IMR-90 (cell line): Measurements from ENCODE around the gene ZNF74. TPM values are rescaled to one million over a fixed set of nuclear protein-coding genes. Genes with fewer than 3 reads are reported as not detected.

ENCODE experiments used
- ATAC-seq: fragments of 200-7000 bp; cut with Tn5 transposase; 2 replicates; pipeline ENCODE4 v1.9.1; 2020; ENCODE audit warnings: low read depth, mild to moderate bottlenecking, moderate library complexity
- BruUV-seq: library from RNA; stranded (reverse); fragments of 400-500 nt; replicated peaks from 2 replicates; lab custom pipeline; 2021; lab: Mats Ljungman, UMichigan
- CTCF ChIA-PET: fragments of 300-600 bp; formaldehyde crosslinking; extraction: SDS; loops from one replicate; lab custom pipeline; 2021; ENCODE audit warnings: antibody characterized with exemption; lab: Yijun Ruan, JAX
- POLR2A ChIA-PET: fragments of 300-600 bp; sonication (Branson Sonifier 250); formaldehyde crosslinking; loops from one replicate; lab custom pipeline; 2022; ENCODE audit warnings: antibody characterized with exemption; ENCODE audit not compliant: unreplicated experiment; lab: Charles Lee
- DNase-seq: peaks from one replicate; pipeline ENCODE4 v3.0.0; 2013
- H2AFZ ChIP-seq: replicated peaks from 2 replicates; pipeline ENCODE3; 2013; ENCODE audit warnings: low read length, mild to moderate bottlenecking; ENCODE audit not compliant: poor library complexity
- H2AK5ac ChIP-seq: 2 replicates; pipeline ENCODE4 v1.6.1; 2013; ENCODE audit warnings: low read depth, low read length, inconsistent platforms
- H2AK9ac ChIP-seq: replicated peaks from 2 replicates; pipeline ENCODE3; 2013; ENCODE audit warnings: mild to moderate bottlenecking, low read depth, low read length, moderate library complexity; ENCODE audit not compliant: poor library complexity
- H2BK120ac ChIP-seq: 2 replicates; pipeline ENCODE4 v1.6.1; 2013; ENCODE audit warnings: low read depth, low read length, inconsistent platforms
- H2BK15ac ChIP-seq: 3 replicates; pipeline ENCODE4 v1.6.1; 2013; ENCODE audit warnings: low read depth, low read length, inconsistent platforms
- H2BK20ac ChIP-seq: 2 replicates; pipeline ENCODE4 v1.6.1; 2013; ENCODE audit warnings: low read depth, mild to moderate bottlenecking, inconsistent platforms, low read length, moderate library complexity
- H2BK5ac ChIP-seq: 2 replicates; pipeline ENCODE4 v1.6.1; 2013; ENCODE audit warnings: mild to moderate bottlenecking, low read depth, low read length, inconsistent platforms; ENCODE audit not compliant: poor library complexity, severe bottlenecking
- H3K14ac ChIP-seq: replicated peaks from 2 replicates; pipeline ENCODE4 v1.6.1; 2013; ENCODE audit warnings: low read depth, low read length, inconsistent platforms
- H3K18ac ChIP-seq: 2 replicates; pipeline ENCODE4 v1.6.1; 2013; ENCODE audit warnings: low read depth, low read length, control low read depth
- H3K23ac ChIP-seq: 2 replicates; pipeline ENCODE4 v1.6.1; 2013; ENCODE audit warnings: low read depth, low read length, inconsistent platforms
- H3K27ac ChIP-seq: 2 replicates; pipeline ENCODE4 v1.5.1; 2013; ENCODE audit warnings: mild to moderate bottlenecking, control low read depth, low read length; ENCODE audit not compliant: insufficient read depth
- H3K27me3 ChIP-seq: 2 replicates; pipeline ENCODE4 v1.6.1; 2013; ENCODE audit warnings: low read length; ENCODE audit not compliant: control insufficient read depth, insufficient read depth
- H3K36me3 ChIP-seq: 2 replicates; pipeline ENCODE4 v1.6.1; 2013; ENCODE audit warnings: low read length, mixed read lengths; ENCODE audit not compliant: control insufficient read depth, insufficient read depth
- H3K4ac ChIP-seq: 2 replicates; pipeline ENCODE4 v1.6.1; 2013; ENCODE audit warnings: low read depth, low read length, inconsistent platforms
- H3K4me1 ChIP-seq: 2 replicates; pipeline ENCODE4 v1.6.1; 2013; ENCODE audit warnings: low read length, mixed read lengths; ENCODE audit not compliant: control insufficient read depth, insufficient read depth
- H3K4me2 ChIP-seq: 2 replicates; pipeline ENCODE4 v1.6.1; 2013; ENCODE audit warnings: low read depth, mild to moderate bottlenecking, control low read depth, low read length, moderate library complexity
- H3K4me3 ChIP-seq: 2 replicates; pipeline ENCODE4 v1.5.1; 2013; ENCODE audit warnings: low read depth, mild to moderate bottlenecking, control low read depth, low read length, moderate library complexity; ENCODE audit not compliant: insufficient read depth
- H3K56ac ChIP-seq: 2 replicates; pipeline ENCODE4 v1.6.1; 2013; ENCODE audit warnings: low read length, inconsistent platforms; ENCODE audit not compliant: insufficient read depth; ENCODE audit errors: extremely low read depth
- H3K79me1 ChIP-seq, 2 experiments: 2 replicates each; pipeline ENCODE4 v1.6.1; 2013; ENCODE audit warnings: low read length in 2 of 2, inconsistent platforms in 1 of 2, low read depth in 1 of 2
- H3K9ac ChIP-seq: 2 replicates; pipeline ENCODE4 v1.6.1; 2013; ENCODE audit warnings: low read depth, low read length, control low read depth
- H3K9me1 ChIP-seq: 2 replicates; pipeline ENCODE4 v1.6.1; 2013; ENCODE audit warnings: low read length, inconsistent platforms; ENCODE audit not compliant: insufficient read depth
- H3K9me3 ChIP-seq: 2 replicates; pipeline ENCODE4 v1.6.1; 2013; ENCODE audit warnings: low read length; ENCODE audit not compliant: control insufficient read depth, insufficient read depth
- H4K20me1 ChIP-seq: 2 replicates; pipeline ENCODE4 v1.6.1; 2013; ENCODE audit warnings: low read length, inconsistent platforms; ENCODE audit not compliant: insufficient read depth
- H4K5ac ChIP-seq: 2 replicates; pipeline ENCODE4 v1.6.1; 2013; ENCODE audit warnings: mild to moderate bottlenecking, low read depth, low read length, control low read depth
- H4K8ac ChIP-seq, 2 experiments: 2 replicates each; pipeline ENCODE4 v1.6.1; 2013; ENCODE audit warnings: low read depth in 2 of 2, low read length in 2 of 2, control low read depth in 1 of 2, inconsistent platforms in 1 of 2
- H4K91ac ChIP-seq: 2 replicates; pipeline ENCODE4 v1.6.1; 2013; ENCODE audit warnings: low read depth, low read length, inconsistent platforms; ENCODE audit not compliant: insufficient read depth
- BHLHE40 ChIP-seq: fragments of 150-350 bp; IDR thresholded peaks from 2 replicates; pipeline ENCODE4 v1.6.1; 2016; ENCODE audit warnings: mild to moderate bottlenecking, low read depth, low read length
- CEBPB ChIP-seq: IDR thresholded peaks from 2 replicates; pipeline ENCODE4 v1.6.1; 2012; ENCODE audit warnings: low read depth, low read length, improper control_type of control experiment
- CTCF ChIP-seq: conservative IDR thresholded peaks from 2 replicates; pipeline ENCODE4 v1.5.1; 2012; ENCODE audit warnings: mild to moderate bottlenecking, low read depth, low read length, improper control_type of control experiment
- MAFK ChIP-seq: IDR thresholded peaks from 2 replicates; pipeline ENCODE4 v1.6.1; 2012; ENCODE audit warnings: low read depth, low read length, improper control_type of control experiment
- MAZ ChIP-seq: IDR thresholded peaks from 2 replicates; pipeline ENCODE4 v1.6.1; 2012; ENCODE audit warnings: low read depth, mild to moderate bottlenecking, low read length, improper control_type of control experiment, moderate library complexity, borderline replicate concordance
- NFE2L2 ChIP-seq: fragments of 150-350 bp; IDR thresholded peaks from 2 replicates; pipeline ENCODE4 v1.6.1; 2016; ENCODE audit warnings: low read depth, mild to moderate bottlenecking, low read length
- RAD21 ChIP-seq: IDR thresholded peaks from 2 replicates; pipeline ENCODE4 v1.6.1; 2012; ENCODE audit warnings: low read length, improper control_type of control experiment
- RCOR1 ChIP-seq: IDR thresholded peaks from 2 replicates; pipeline ENCODE4 v1.6.1; 2012; ENCODE audit warnings: mild to moderate bottlenecking, low read length, improper control_type of control experiment; ENCODE audit not compliant: insufficient replicate concordance
- RFX5 ChIP-seq: IDR thresholded peaks from 2 replicates; pipeline ENCODE4 v1.8.0; 2012; ENCODE audit warnings: low read depth, mild to moderate bottlenecking, low read length, moderate library complexity
- SMC3 ChIP-seq: fragments of 150-350 bp; IDR thresholded peaks from 2 replicates; pipeline ENCODE4 v1.6.1; 2016; ENCODE audit warnings: low read depth, mild to moderate bottlenecking, antibody characterized with exemption, low read length, moderate library complexity
- WGBS, 2 experiments: methylation state at CpG; one replicate each; pipeline versions ENCODE4 v1.1.5 to v1.1.7; 2013; ENCODE audit warnings: missing lambda C conversion rate in 2 of 2; ENCODE audit not compliant: insufficient read length in 1 of 2; ENCODE audit errors: extremely low coverage in 2 of 2; 5-methylcytosine and 5-hydroxymethylcytosine counted together
- dilution Hi-C: fragments of 300-500 bp; cut with HindIII; formaldehyde crosslinking; loops from one replicate; pipeline ENCODE4 v1.14.3; 2018; ENCODE audit warnings: low sequenced_read_pairs; ENCODE audit not compliant: unreplicated experiment
- in situ Hi-C: fragments of 300-500 bp; cut with MboI; formaldehyde crosslinking; loops from 3 replicates; pipeline ENCODE4 v1.14.3; 2019; ENCODE audit warnings: low sequenced_read_pairs, inconsistent platforms, mixed read lengths
- intact Hi-C: fragments of 100-400 bp; cut with micrococcal nuclease; formaldehyde crosslinking; loops from 2 replicates; pipeline ENCODE4 v1.10.0; 2022
- polyA plus RNA-seq, 3 experiments: library from polyadenylated mRNA; depleted of rRNA; stranded (reverse); fragments of >200 nt; gene quantifications; 2 replicates each; pipeline ENCODE4 v1.2.3, GENCODE V29; 2012; ENCODE audit warnings: low replicate concordance in 1 of 3
- total RNA-seq: library from RNA; depleted of rRNA; stranded (reverse); fragments of >200 nt; gene quantifications from 2 replicates; pipeline ENCODE4 v1.2.3, GENCODE V29; 2012
- TF ChIP-seq, protein P1 (sequence below): fragments of 150-350 bp; IDR thresholded peaks from 2 replicates; pipeline ENCODE4 v1.6.1; 2017; ENCODE audit warnings: mild to moderate bottlenecking, antibody characterized with exemption, low read length, low read depth

ZNF74 gene
- total and polyA plus RNA-seq, 2 of the 4 experiments (the other 2 are of a cell fraction) = 7.5 to 8.4 TPM

GRCh38 chr22:20396639-20397038 is 2.7 kb downstream of the ZNF74 start (continued):
- TF ChIP-seq RAD21 (no peak), SMC3 (no peak), NFE2L2 (no peak), BHLHE40 (no peak)

DNA sequence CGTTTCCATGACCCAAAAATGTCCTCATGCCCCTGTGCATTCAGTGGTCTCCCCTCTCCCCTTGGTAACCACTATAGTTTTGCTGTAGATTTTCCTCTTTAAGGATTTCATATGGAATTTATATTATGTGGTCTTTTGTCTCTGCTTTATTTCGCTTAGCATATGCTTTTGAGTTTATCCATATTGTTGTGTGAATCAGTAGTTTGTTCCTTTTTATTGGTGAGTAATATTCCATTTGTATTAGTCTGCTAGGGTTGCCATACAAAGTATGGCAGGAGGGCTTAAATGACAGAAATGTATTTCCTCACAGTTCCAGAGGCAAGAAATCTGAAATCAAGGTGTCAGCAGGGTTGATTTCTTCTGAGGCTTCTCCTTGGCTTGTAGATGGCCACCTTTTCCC is 3.5 kb downstream of the ZNF74 start:
- Histone ChIP-seq H3K9ac (no peak overlapping the region), H3K4ac (no peak overlapping the region), H4K91ac (no peak overlapping the region), H2AK9ac (no peak overlapping the region), H4K5ac (no peak overlapping the region), H3K27me3 (no peaks in the 10 kb centered on the region), H3K9me1 (peaks cover 33% of the 10 kb centered on the region), H2BK5ac (no peak overlapping the region), H3K4me1 (peaks cover 14% of the 10 kb centered on the region), H2BK120ac (no peak overlapping the region), H3K23ac (no peak overlapping the region), H2BK20ac (no peak overlapping the region), H2AFZ (no peak overlapping the region), H4K20me1 (peaks cover 13% of the 10 kb centered on the region), H3K36me3 (peaks cover 15% of the 10 kb centered on the region; the same call in 1 of the 2 replicates), H3K9me3 (no peaks in the 10 kb centered on the region), H2BK15ac (no peak overlapping the region), H3K27ac (no peak overlapping the region), H3K4me3 (no peak overlapping the region), H4K8ac (no peak overlapping the region), H2AK5ac (no peak overlapping the region), H3K4me2 (no peak overlapping the region), H3K14ac (no peak overlapping the region), H3K56ac (no peak overlapping the region), H3K79me1 (peaks cover 31 to 54% of the 10 kb centered on the region in 2 experiments), H3K18ac (no peak overlapping the region)
- no CpG with 5 or more reads among the region's 2 CpGs for WGBS, 2 experiments
- dilution Hi-C loops (no loop called here), in situ Hi-C loops (loop anchor here (10.0 kb wide), 1 partner anchor 57 kb away; no protein-coding TSS in a partner anchor), intact Hi-C loops (no loop called here)
- DNase-seq = no peak
- ChIA-PET POLR2A (no interaction called here), CTCF (no interaction called here)
- no TSS peak for BruUV-seq
- TF ChIP-seq CEBPB = no peak
- TF ChIP-seq, protein P1, sequence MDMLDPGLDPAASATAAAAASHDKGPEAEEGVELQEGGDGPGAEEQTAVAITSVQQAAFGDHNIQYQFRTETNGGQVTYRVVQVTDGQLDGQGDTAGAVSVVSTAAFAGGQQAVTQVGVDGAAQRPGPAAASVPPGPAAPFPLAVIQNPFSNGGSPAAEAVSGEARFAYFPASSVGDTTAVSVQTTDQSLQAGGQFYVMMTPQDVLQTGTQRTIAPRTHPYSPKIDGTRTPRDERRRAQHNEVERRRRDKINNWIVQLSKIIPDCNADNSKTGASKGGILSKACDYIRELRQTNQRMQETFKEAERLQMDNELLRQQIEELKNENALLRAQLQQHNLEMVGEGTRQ = no peak
- no peak for TF ChIP-seq MAFK
- TF ChIP-seq CTCF = no peak
- no peak for TF ChIP-seq RAD21
- no peak for TF ChIP-seq SMC3
- TF ChIP-seq RFX5 = no peak
- no peak for TF ChIP-seq BHLHE40
- TF ChIP-seq MAZ = no peak
- no peak for TF ChIP-seq NFE2L2
- no peak for TF ChIP-seq RCOR1
- ATAC-seq = no peak
